DND-41 (cell line): ENCODE results near the gene FAM168A.

Experiments used
- CTCF ChIP-seq: IDR thresholded peaks from 2 replicates; pipeline ENCODE4 v1.5.1; 2012; ENCODE audit warnings: borderline replicate concordance, low read length, moderate library complexity, mild to moderate bottlenecking; ENCODE audit not compliant: poor library complexity, severe bottlenecking; ENCODE audit errors: extremely low read depth
- EZH2 ChIP-seq: IDR thresholded peaks from 3 replicates; pipeline ENCODE4 v1.6.1; 2012; ENCODE audit warnings: borderline replicate concordance, low read depth, mild to moderate bottlenecking, moderate library complexity, low read length, inconsistent platforms; ENCODE audit not compliant: severe bottlenecking

GRCh38 chr11:73518195-73518594 lies 79.7 kb downstream of the FAM168A start:
- TF ChIP-seq CTCF: no peak
- no peak for TF ChIP-seq EZH2
